Measurements from ENCODE around the gene MED1.
"Not testable (repeated sequence)": the region's sequence is repeated elsewhere in the genome, so short reads cannot be mapped to it uniquely, and the experiment has no call there.

The MED1 gene, protein sequence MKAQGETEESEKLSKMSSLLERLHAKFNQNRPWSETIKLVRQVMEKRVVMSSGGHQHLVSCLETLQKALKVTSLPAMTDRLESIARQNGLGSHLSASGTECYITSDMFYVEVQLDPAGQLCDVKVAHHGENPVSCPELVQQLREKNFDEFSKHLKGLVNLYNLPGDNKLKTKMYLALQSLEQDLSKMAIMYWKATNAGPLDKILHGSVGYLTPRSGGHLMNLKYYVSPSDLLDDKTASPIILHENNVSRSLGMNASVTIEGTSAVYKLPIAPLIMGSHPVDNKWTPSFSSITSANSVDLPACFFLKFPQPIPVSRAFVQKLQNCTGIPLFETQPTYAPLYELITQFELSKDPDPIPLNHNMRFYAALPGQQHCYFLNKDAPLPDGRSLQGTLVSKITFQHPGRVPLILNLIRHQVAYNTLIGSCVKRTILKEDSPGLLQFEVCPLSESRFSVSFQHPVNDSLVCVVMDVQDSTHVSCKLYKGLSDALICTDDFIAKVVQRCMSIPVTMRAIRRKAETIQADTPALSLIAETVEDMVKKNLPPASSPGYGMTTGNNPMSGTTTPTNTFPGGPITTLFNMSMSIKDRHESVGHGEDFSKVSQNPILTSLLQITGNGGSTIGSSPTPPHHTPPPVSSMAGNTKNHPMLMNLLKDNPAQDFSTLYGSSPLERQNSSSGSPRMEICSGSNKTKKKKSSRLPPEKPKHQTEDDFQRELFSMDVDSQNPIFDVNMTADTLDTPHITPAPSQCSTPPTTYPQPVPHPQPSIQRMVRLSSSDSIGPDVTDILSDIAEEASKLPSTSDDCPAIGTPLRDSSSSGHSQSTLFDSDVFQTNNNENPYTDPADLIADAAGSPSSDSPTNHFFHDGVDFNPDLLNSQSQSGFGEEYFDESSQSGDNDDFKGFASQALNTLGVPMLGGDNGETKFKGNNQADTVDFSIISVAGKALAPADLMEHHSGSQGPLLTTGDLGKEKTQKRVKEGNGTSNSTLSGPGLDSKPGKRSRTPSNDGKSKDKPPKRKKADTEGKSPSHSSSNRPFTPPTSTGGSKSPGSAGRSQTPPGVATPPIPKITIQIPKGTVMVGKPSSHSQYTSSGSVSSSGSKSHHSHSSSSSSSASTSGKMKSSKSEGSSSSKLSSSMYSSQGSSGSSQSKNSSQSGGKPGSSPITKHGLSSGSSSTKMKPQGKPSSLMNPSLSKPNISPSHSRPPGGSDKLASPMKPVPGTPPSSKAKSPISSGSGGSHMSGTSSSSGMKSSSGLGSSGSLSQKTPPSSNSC (N-terminal part only)

DNA sequence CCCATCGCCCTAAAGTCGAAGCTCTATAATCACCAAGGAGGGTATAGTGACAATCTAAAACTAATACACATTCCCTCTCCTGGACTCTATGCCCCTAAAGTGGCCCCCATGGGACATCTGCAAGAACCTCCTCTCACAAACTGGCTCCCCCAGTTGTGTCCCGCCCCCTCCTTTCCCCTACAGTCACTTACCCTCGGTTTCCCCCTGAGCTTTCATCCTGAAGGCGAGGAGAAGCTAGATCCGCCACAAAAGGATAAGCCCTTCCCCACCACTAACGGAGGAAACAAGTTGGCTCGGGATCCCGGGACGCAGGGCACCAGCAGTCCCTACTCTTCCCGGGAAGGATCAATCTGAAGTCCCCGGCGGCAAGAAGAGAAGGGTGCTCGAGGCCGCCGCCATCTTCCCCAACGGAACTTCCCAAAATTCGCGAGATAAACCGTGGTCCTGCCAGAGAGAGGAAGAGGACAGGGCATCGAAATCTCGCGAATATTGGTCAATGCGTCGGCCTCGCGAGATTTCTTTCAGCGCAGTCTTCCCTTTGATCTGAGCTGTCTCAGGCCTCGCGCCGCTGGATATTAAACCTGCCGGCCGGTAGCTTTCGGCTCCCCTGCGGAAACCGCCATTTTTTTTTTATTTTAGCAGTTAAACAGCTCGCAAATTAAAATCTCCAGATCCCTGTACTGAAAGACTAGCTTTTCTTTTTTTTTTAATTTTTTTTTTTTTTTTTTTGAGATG lies at the start of gene MED1:
Gene MED1, minus strand, starts transcription at position 417 of the 735 bp plus-strand sequence. Its CDS starts 201 bp downstream, at position 216.
- TF ChIP-seq, protein P1, sequence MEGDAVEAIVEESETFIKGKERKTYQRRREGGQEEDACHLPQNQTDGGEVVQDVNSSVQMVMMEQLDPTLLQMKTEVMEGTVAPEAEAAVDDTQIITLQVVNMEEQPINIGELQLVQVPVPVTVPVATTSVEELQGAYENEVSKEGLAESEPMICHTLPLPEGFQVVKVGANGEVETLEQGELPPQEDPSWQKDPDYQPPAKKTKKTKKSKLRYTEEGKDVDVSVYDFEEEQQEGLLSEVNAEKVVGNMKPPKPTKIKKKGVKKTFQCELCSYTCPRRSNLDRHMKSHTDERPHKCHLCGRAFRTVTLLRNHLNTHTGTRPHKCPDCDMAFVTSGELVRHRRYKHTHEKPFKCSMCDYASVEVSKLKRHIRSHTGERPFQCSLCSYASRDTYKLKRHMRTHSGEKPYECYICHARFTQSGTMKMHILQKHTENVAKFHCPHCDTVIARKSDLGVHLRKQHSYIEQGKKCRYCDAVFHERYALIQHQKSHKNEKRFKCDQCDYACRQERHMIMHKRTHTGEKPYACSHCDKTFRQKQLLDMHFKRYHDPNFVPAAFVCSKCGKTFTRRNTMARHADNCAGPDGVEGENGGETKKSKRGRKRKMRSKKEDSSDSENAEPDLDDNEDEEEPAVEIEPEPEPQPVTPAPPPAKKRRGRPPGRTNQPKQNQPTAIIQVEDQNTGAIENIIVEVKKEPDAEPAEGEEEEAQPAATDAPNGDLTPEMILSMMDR (IDR thresholded peaks at IDR 0.05; ENCODE audit: borderline replicate concordance, extremely low read depth, low read length, poor library complexity, severe bottlenecking): no peak
- no peak for TF ChIP-seq EZH2 (IDR thresholded peaks at IDR 0.05; ENCODE audit: borderline replicate concordance, low read depth, low read length, severe bottlenecking)
- no peaks in the 10 kb centered on the region for H3K27me3 ChIP-seq (ENCODE audit: insufficient read depth, low read length, poor library complexity)
- peak within 1 kb of the TSS; percentile 72 for H3K4me2 ChIP-seq (ENCODE audit: insufficient read depth, low read length)
- H2AFZ ChIP-seq (ENCODE audit: low read depth, low read length): peak within 1 kb of the TSS; percentile 81
- ATAC-seq (ENCODE audit: insufficient read depth, low read depth) (peak; percentile 94), DNase-seq (peak; percentile 97)
- H3K9ac ChIP-seq (ENCODE audit: low read depth, low read length): peak within 1 kb of the TSS; percentile 72
- H3K4me3 ChIP-seq (ENCODE audit: low read depth in 1 of 2, low read length in 2 of 2): peak within 1 kb of the TSS; percentile 64
- H3K4me1 ChIP-seq (ENCODE audit: insufficient read depth, low read length): peaks cover 35% of the 10 kb centered on the region
- H3K36me3 ChIP-seq (ENCODE audit: insufficient read depth, low read length): peaks cover 22% of the 10 kb centered on the region
- H3K79me2 ChIP-seq (ENCODE audit: insufficient read depth, low read length): peaks cover 52% of the 10 kb centered on the region
- H4K20me1 ChIP-seq (ENCODE audit: insufficient read depth, low read length): peaks cover 10% of the 10 kb centered on the region
- H3K27ac ChIP-seq (ENCODE audit: low read length): peak within 1 kb of the TSS; percentile 79
- H3K9me3 ChIP-seq (ENCODE audit: insufficient read depth, low read length, severe bottlenecking): no peaks in the 10 kb centered on the region

DNA sequence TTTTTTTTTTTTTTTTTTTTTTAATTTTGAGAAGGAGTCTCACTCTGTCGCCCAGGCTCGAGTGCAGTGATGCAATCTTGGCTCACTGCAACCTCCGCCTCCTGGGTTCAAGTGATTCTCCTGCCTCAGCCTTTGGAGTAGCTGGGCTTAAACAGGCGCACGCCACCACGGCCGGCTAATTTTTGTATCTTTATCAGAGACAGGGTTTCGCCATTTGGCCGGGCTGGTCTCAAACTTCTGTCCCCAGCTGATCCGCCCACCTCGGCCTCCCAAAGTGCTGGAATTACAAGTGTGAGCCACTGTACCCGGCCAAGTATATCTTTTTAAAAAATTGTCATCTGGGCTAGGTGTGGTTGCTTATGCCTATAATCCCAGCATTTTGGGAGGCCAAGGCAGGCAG lies 45.9 kb upstream of the MED1 start:
- H3K4me3 ChIP-seq (ENCODE audit: low read depth in 1 of 2, low read length in 2 of 2); H3K4me2 ChIP-seq (ENCODE audit: insufficient read depth, low read length); H3K4me1 ChIP-seq (ENCODE audit: insufficient read depth, low read length); H3K9ac ChIP-seq (ENCODE audit: low read depth, low read length); ATAC-seq (ENCODE audit: insufficient read depth, low read depth); DNase-seq; H3K27me3 ChIP-seq (ENCODE audit: insufficient read depth, low read length, poor library complexity); H3K9me3 ChIP-seq (ENCODE audit: insufficient read depth, low read length, severe bottlenecking); H3K27ac ChIP-seq (ENCODE audit: low read length); H4K20me1 ChIP-seq (ENCODE audit: insufficient read depth, low read length); H2AFZ ChIP-seq (ENCODE audit: low read depth, low read length); H3K79me2 ChIP-seq (ENCODE audit: insufficient read depth, low read length): not testable (repeated sequence)
- H3K36me3 ChIP-seq (ENCODE audit: insufficient read depth, low read length): peaks cover 88% of the 10 kb centered on the region

DNA sequence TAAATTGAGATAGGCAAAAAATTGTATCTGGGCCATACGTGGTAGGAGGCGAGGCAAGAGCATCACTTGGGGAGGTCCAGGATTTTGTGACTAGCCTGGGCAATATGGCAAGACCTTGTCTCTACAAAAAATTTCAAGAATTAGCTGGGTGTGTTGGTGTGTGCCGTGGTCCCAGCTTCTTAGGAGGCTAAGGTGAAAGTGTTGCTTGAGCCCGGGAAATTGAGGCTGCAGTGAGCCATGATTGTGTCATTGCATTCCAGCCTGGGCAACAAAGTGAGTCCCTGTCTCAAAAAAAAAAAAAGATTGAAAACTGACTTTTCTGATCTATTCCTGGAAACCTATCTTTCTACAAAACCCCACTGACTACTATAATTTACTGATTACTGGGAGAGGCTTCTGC lies 36.9 kb upstream of the MED1 start:
- DNase-seq (no peak), ATAC-seq (ENCODE audit: insufficient read depth, low read depth) (no peak)
- Histone ChIP-seq H3K27ac (ENCODE audit: low read length) (no peak overlapping the region), H3K9ac (ENCODE audit: low read depth, low read length) (no peak overlapping the region), H4K20me1 (ENCODE audit: insufficient read depth, low read length) (peaks cover 11% of the 10 kb centered on the region; the same call in 1 of the 2 replicates), H3K27me3 (ENCODE audit: insufficient read depth, low read length, poor library complexity) (no peaks in the 10 kb centered on the region), H3K4me1 (ENCODE audit: insufficient read depth, low read length) (no peaks in the 10 kb centered on the region), H2AFZ (ENCODE audit: low read depth, low read length) (no peak overlapping the region), H3K9me3 (ENCODE audit: insufficient read depth, low read length, severe bottlenecking) (no peaks in the 10 kb centered on the region), H3K4me2 (ENCODE audit: insufficient read depth, low read length) (no peak overlapping the region), H3K79me2 (ENCODE audit: insufficient read depth, low read length) (peaks cover 56% of the 10 kb centered on the region), H3K36me3 (ENCODE audit: insufficient read depth, low read length) (peaks cover 59% of the 10 kb centered on the region), H3K4me3 (ENCODE audit: low read depth in 1 of 2, low read length in 2 of 2) (no peak overlapping the region)
- TF ChIP-seq EZH2 (IDR thresholded peaks at IDR 0.05; ENCODE audit: borderline replicate concordance, low read depth, low read length, severe bottlenecking): no peak
- TF ChIP-seq, protein P1 (IDR thresholded peaks at IDR 0.05; ENCODE audit: borderline replicate concordance, extremely low read depth, low read length, poor library complexity, severe bottlenecking): no peak

DNA sequence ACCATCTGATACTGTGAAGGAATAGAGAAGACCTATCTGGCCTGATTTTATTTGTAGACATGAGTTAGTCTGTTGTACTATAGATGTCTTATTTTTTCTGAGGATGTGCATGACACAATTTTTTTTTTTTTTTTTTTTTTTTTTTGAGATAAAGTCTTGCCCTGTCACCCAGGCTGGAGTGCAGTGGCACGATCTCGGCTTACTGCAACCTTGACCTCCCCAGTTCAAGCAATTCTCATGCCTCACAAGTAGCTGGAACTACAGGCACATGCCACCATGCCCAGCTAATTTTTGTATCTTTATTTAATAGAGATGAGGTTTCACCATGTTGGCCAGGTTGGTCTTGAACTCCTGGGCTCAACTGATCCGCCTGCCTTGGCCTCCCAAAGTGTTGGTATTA lies 36.4 kb upstream of the MED1 start:
- H3K4me3 ChIP-seq (ENCODE audit: low read depth in 1 of 2, low read length in 2 of 2); H3K9ac ChIP-seq (ENCODE audit: low read depth, low read length); ATAC-seq (ENCODE audit: insufficient read depth, low read depth); H3K9me3 ChIP-seq (ENCODE audit: insufficient read depth, low read length, severe bottlenecking); H2AFZ ChIP-seq (ENCODE audit: low read depth, low read length); H3K27ac ChIP-seq (ENCODE audit: low read length); H3K4me2 ChIP-seq (ENCODE audit: insufficient read depth, low read length); DNase-seq; H3K27me3 ChIP-seq (ENCODE audit: insufficient read depth, low read length, poor library complexity); H3K4me1 ChIP-seq (ENCODE audit: insufficient read depth, low read length): not testable (repeated sequence)
- Histone ChIP-seq H4K20me1 (ENCODE audit: insufficient read depth, low read length) (peaks cover 11% of the 10 kb centered on the region; the same call in 1 of the 2 replicates), H3K79me2 (ENCODE audit: insufficient read depth, low read length) (peaks cover 61% of the 10 kb centered on the region), H3K36me3 (ENCODE audit: insufficient read depth, low read length) (peaks cover 59% of the 10 kb centered on the region)
